Hematopoietic multipotent progenitor cell (in vitro differentiated cells): ENCODE results near the gene CDKL4. TPM values are rescaled to one million over a fixed set of nuclear protein-coding genes. Genes with fewer than 3 reads are reported as not detected.
"Not testable (repeated sequence)": the region's sequence is repeated elsewhere in the genome, so short reads cannot be mapped to it uniquely, and the experiment has no call there.

ENCODE experiments used
- DNase-seq, 3 donors: peaks; one replicate each; pipeline ENCODE4 v3.0.0-alpha.2; 2011 to 2015; ENCODE audit warnings: low read depth in 2 of 3, low spot score in 2 of 3
- small RNA-seq: library from RNA; depleted of rRNA; stranded (forward); fragments of <200 nt; gene quantifications from one replicate; pipeline ENCODE3, GENCODE V24; 2012
- total RNA-seq: library from RNA; depleted of rRNA; stranded (reverse); fragments of >200 nt; gene quantifications from one replicate; pipeline ENCODE4 v1.2.3, GENCODE V29; 2012

Gene CDKL4
- total RNA-seq, 1 donor: under 0.01 TPM

- DNase-seq: no peak
Observed at GRCh38 chr2:39145906-39146421, 97.8 kb downstream of the CDKL4 start.

- no peak for DNase-seq
Observed at GRCh38 chr2:39144416-39144815, 99.4 kb downstream of the CDKL4 start.

- DNase-seq: no peak
Observed at GRCh38 chr2:39142904-39143605, 100.7 kb downstream of the CDKL4 start.

GRCh38 chr2:39141334-39142271 lies 102.2 kb downstream of the CDKL4 start:
- no peak for DNase-seq

- DNase-seq: not testable (repeated sequence)
Observed at GRCh38 chr2:39140948-39141333, 102.8 kb downstream of the CDKL4 start.

GRCh38 chr2:39140322-39140847 lies 103.4 kb downstream of the CDKL4 start:
- no peak for DNase-seq

GRCh38 chr2:39139511-39140237 lies 104.1 kb downstream of the CDKL4 start:
- no peak for DNase-seq

- DNase-seq: no peak
Observed at GRCh38 chr2:39138837-39139211, 104.9 kb downstream of the CDKL4 start.

- not testable (repeated sequence) for DNase-seq
Observed at GRCh38 chr2:39138187-39138836, 105.5 kb downstream of the CDKL4 start.

GRCh38 chr2:39136799-39137198 lies 107.0 kb downstream of the CDKL4 start:
- no peak for DNase-seq

- no peak for DNase-seq
Observed at GRCh38 chr2:39135690-39136259, 108.0 kb downstream of the CDKL4 start.

- no peak for DNase-seq
Observed at GRCh38 chr2:39133215-39133851, 110.4 kb downstream of the CDKL4 start.

- peak in 1 of 3 donors; percentile 45 for DNase-seq
Observed at GRCh38 chr2:39128919-39129391, 114.8 kb downstream of the CDKL4 start.

- peak in 1 of 3 donors; percentile 37 for DNase-seq
Observed at GRCh38 chr2:39127973-39128372, 115.8 kb downstream of the CDKL4 start.

Small RNA genes lying within 50 kb of the gene (small RNA-seq; reads per million reads assigned to genes)
- gene RF00019 (not detected), gene RF00272 (not detected)

Other genes starting within 250 kb of the CDKL4 start
- 8.6 TPM for gene SOS1, start 122.9 kb downstream of the CDKL4 start, total RNA-seq
- gene MAP4K3, start 193.3 kb upstream of the CDKL4 start, total RNA-seq: 12.4 TPM